KG1 (cell line): ENCODE data around the gene IZUMO2.
"Not testable (repeated sequence)": the region's sequence is repeated elsewhere in the genome, so short reads cannot be mapped to it uniquely, and the experiment has no call there.

Source experiments
- DNase-seq: peaks from one replicate; lab custom pipeline; 2025; lab: John Stamatoyannopoulos, UW

The IZUMO2 gene

GRCh38 chr19:50135856-50136602, 27.1 kb downstream of the IZUMO2 start:
- DNase-seq = not testable (repeated sequence)

- not testable (repeated sequence) for DNase-seq
Observed at GRCh38 chr19:50134777-50135719, 28.0 kb downstream of the IZUMO2 start.

- not testable (repeated sequence) for DNase-seq
Observed at GRCh38 chr19:50133518-50134492, 29.3 kb downstream of the IZUMO2 start.

- not testable (repeated sequence) for DNase-seq
Observed at GRCh38 chr19:50104012-50104411, 59.1 kb downstream of the IZUMO2 start.

- DNase-seq = not testable (repeated sequence)
Observed at GRCh38 chr19:50103405-50103804, 59.7 kb downstream of the IZUMO2 start.
